VCaP (cell line): ENCODE measurements around the gene BCLAF1.
"Not testable (repeated sequence)": the region's sequence is repeated elsewhere in the genome, so short reads cannot be mapped to it uniquely, and the experiment has no call there.

Source experiments
- H3K27ac ChIP-seq: fragments of 450-650 bp; 2 replicates; pipeline ENCODE4 v1.5.1; 2017
- CTCF ChIP-seq: fragments of 450-650 bp; conservative IDR thresholded peaks from 2 replicates; pipeline ENCODE4 v1.5.1; 2017; ENCODE audit warnings: mild to moderate bottlenecking, moderate library complexity

The BCLAF1 gene

GRCh38 chr6:136318676-136319075, 29.0 kb upstream of the BCLAF1 start:
- no peak overlapping the region for H3K27ac ChIP-seq
- TF ChIP-seq CTCF: no peak

- no peak for TF ChIP-seq CTCF
- H3K27ac ChIP-seq: no peak overlapping the region
Measured at GRCh38 chr6:136317971-136318370, 28.3 kb upstream of the BCLAF1 start.

GRCh38 chr6:136317021-136317694, 27.5 kb upstream of the BCLAF1 start:
- peak overlapping the region; percentile 30; the same call in 1 of the 2 replicates for H3K27ac ChIP-seq
- peak; percentile 91 for TF ChIP-seq CTCF

- H3K27ac ChIP-seq: no peak overlapping the region
- no peak for TF ChIP-seq CTCF
Measured at GRCh38 chr6:136315594-136315993, 25.9 kb upstream of the BCLAF1 start.

- no peak for TF ChIP-seq CTCF
- no peak overlapping the region for H3K27ac ChIP-seq
Measured at GRCh38 chr6:136312975-136313374, 23.3 kb upstream of the BCLAF1 start.

- no peak overlapping the region for H3K27ac ChIP-seq
- no peak for TF ChIP-seq CTCF
Measured at GRCh38 chr6:136309729-136310311, 20.2 kb upstream of the BCLAF1 start.

- TF ChIP-seq CTCF: no peak
- no peak overlapping the region for H3K27ac ChIP-seq
Measured at GRCh38 chr6:136309171-136309570, 19.5 kb upstream of the BCLAF1 start.

- not testable (repeated sequence) for H3K27ac ChIP-seq
Measured at GRCh38 chr6:136308469-136308868, 18.8 kb upstream of the BCLAF1 start.
